Dedifferentiated amniotic fluid mesenchymal stem cell (primary cell): Measurements from ENCODE around the gene PTPRT.

Experiments used
- DNase-seq: peaks from one replicate; pipeline ENCODE4 v3.0.0-alpha.2; 2016; ENCODE audit errors: extremely low spot score

PTPRT gene

DNA sequence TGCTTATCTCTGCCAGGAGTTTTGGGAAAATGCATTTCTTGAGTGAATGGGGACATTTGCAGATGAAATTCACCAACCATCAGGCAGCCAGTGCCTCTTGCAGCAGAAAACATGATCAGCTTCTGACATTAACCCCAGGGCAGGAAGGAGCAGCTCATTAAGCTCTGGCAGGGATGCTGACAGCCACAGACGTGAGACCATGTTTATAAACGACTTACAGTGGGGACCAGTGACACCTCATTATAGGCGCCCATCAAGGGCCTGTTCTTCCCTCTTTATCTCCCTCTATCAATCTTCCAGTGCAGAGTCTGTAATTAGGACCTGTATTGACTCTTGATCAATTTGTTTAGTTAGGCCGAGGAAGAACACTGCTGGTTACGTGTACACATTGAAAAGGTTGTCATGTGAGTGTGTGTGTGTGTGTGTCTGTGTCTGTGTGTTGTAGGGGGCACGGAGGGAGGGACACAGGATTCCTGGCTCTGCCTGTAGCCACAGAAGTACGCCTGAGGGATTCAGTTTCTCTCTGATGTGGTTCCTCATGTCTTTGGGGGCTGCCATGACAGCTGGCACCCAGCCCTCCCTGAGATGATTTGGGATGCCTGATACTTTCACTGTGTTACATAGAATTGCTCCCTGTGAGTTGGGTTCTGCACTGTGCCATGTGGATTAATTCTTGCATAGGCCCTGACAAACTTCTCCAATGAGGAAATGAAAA lies 1143.2 kb downstream of the PTPRT start:
- no peak for DNase-seq

DNA sequence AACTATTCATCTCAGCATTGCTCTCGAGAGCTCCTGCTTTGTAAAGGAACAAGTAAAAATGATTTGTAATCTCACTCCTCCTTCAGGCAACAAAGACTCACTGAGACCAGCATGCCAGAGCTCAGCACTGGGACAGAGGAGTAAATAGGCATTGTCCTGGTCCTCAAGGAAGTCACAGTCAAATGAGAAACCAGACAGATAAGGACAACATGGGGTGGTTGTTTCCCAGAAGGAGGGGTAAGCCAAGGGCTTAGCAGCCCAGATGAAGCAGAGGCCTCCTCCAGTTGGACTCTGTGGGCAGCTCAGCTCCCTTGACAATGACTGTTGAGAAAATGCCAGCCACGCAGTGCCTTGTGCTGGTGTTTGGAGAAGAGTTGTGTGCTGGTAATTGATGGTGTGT lies 1145.8 kb downstream of the PTPRT start:
- no peak for DNase-seq

DNA sequence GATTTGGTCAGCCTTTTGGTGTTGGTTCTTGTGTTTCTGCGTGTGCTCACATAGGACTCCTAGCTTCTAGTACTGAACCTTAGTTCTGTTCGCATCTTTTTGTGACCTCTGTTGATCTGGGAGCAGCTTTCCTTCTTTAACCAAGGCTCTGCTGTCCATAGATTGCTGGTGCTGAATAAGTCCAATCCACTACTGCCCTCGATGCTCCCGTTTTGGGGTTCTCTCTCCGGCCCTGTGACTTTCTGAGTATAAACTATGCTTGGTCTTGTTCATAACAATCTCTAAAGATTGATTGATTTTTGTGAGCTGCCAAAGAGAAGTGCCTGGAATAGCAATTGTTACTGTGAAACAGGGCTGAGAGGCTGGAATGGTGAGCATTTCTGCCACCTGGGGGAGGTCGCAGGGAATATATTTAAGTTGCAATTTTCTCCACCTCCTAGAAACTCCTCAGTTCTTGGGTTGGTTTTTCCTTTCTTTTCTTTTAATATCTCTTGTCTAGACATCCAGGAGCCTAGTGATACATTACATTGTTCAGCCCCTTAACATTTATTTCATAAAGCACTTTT lies 1148.6 kb downstream of the PTPRT start:
- DNase-seq, result no peak

DNA sequence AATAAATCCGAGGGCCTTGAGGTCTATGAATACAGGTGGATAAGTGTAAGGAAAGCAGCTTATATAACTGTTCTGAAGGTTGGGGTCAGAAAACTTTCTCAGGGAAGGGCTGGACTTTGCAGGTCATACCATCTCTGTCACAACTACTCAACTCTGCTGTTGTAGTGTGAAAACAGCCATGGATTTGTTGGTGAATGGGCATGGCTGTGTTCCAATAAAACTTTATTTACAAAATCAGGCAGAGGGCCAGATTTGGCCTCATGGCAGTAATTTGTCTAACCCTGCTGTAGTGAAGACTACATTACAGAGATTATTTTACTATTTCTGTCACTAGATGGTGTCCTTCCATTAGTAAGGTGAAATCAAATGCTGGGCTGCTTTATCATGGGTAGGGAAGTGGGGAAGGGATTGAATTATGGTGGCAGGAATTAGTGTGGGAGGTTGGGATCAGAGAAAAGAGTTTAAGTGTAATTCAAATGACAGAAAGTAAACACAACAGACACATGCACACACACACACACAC lies 1161.9 kb downstream of the PTPRT start:
- DNase-seq, result no peak

DNA sequence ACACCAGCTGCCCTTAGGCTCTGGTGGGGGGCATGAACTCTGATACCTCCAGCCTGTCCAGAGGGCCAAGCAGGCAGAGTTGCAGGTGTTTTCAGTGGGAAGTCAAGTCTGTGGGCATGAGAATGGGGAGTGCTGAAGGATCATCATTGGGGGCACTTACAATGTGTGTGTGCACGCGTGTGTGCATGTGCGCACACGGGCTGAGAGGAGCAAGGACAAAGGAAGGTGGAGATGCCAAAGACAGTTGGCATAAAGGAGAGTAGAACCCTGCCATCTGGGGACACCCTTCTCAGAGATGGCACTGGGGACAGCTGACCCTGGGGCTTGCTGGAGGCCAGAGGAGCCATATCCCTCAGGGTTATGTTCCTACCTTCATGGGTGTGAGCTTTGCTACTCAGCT lies 1163.1 kb downstream of the PTPRT start:
- no peak for DNase-seq

DNA sequence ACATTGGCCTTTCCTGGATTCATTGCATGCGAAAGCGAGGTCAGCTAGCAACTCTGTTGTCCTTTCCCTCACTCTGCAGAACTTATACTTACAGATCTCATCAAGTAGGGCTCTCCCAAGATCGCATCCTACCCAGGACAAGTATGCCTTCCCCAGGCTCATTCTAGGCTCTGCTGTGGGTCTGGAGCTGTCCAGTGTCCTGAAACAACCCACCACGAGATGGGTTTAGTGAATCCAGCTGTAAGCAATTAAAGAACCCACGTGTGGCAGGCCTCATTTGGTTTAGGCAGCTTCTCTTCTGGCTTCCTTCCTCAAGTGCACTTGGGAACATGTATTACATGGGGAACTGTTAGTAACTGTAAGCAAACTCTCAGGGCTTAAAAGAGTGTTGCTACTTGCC lies 1165.1 kb downstream of the PTPRT start:
- no peak for DNase-seq
